C4-2B (cell line): ENCODE data around the gene EREG.

Experiments
- CTCF ChIP-seq: fragments of 450-650 bp; conservative IDR thresholded peaks from 2 replicates; pipeline ENCODE4 v1.5.1; 2017; ENCODE audit warnings: mild to moderate bottlenecking
- ZFX ChIP-seq: fragments of 450-650 bp; IDR thresholded peaks from 2 replicates; pipeline ENCODE4 v1.6.1; 2017

DNA sequence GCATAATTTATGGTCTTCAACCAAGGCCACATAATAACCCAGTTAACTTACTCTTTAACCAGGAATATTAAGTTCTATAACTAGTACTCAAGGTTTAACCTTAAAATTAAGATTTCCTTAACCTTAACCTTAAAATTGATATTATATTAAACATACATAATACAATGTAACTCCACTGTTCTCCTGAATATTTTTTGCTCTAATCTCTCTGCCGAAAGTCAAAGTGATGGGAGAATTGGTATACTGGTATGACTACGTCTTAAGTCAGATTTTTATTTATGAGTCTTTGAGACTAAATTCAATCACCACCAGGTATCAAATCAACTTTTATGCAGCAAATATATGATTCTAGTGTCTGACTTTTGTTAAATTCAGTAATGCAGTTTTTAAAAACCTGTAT, 22.8 kb downstream of the EREG start:
- TF ChIP-seq CTCF, result no peak
- no peak for TF ChIP-seq ZFX
